H1 (cell line): ENCODE results near the gene MYLK. TPM values are rescaled to one million over a fixed set of nuclear protein-coding genes. Genes with fewer than 3 reads are reported as not detected.
A peak's percentile ranks its signal among the peaks of the same experiment; 100 is the strongest.

ENCODE experiments used
- CTCF ChIA-PET: fragments of 300-600 bp; sonication (Branson Sonifier 250); formaldehyde crosslinking; loops from one replicate; lab custom pipeline; 2021; ENCODE audit not compliant: partially characterized antibody; lab: Charles Lee
- POLR2A ChIA-PET: fragments of 300-600 bp; sonication (Branson Sonifier 250); formaldehyde crosslinking; loops from one replicate; lab custom pipeline; 2021; ENCODE audit warnings: inconsistent platforms; ENCODE audit not compliant: partially characterized antibody; lab: Charles Lee
- DNase-seq, 2 experiments: peaks; one replicate each; pipeline versions ENCODE4 v3.0.0 to v3.0.0-alpha.2; 2010 to 2022; ENCODE audit warnings: low spot score in 2 of 2, low read depth in 1 of 2, mixed read lengths in 1 of 2
- FAIRE-seq: peaks from 2 replicates; lab custom pipeline; 2011; peaks lifted over from hg19 to GRCh38; lab: Jason Lieb, UNC
- H2AFZ ChIP-seq: 2 replicates; pipeline ENCODE4 v1.8.1; 2012; ENCODE audit warnings: low read length, inconsistent platforms
- H2AK5ac ChIP-seq: 2 replicates; pipeline ENCODE4 v1.6.1; 2013; ENCODE audit warnings: low read depth, low read length
- H2BK120ac ChIP-seq: replicated peaks from 2 replicates; pipeline ENCODE3; 2013; ENCODE audit warnings: low read depth, low read length, inconsistent platforms
- H2BK12ac ChIP-seq: 2 replicates; pipeline ENCODE4 v1.6.1; 2013; ENCODE audit warnings: low read depth, low read length
- H2BK15ac ChIP-seq: 2 replicates; pipeline ENCODE4 v1.6.1; 2013; ENCODE audit warnings: low read length
- H2BK20ac ChIP-seq: 2 replicates; pipeline ENCODE4 v1.6.1; 2013; ENCODE audit warnings: low read length
- H2BK5ac ChIP-seq: 2 replicates; pipeline ENCODE4 v1.6.1; 2013; ENCODE audit warnings: low read depth, low read length
- H3K14ac ChIP-seq: 2 replicates; pipeline ENCODE4 v1.6.1; 2013; ENCODE audit warnings: inconsistent platforms; ENCODE audit not compliant: insufficient read length
- H3K18ac ChIP-seq: 2 replicates; pipeline ENCODE4 v1.6.1; 2013; ENCODE audit warnings: low read length; ENCODE audit errors: extremely low read depth
- H3K23ac ChIP-seq: 2 replicates; pipeline ENCODE4 v1.6.1; 2013; ENCODE audit warnings: inconsistent platforms; ENCODE audit not compliant: insufficient read length
- H3K23me2 ChIP-seq: 2 replicates; pipeline ENCODE4 v1.6.1; 2013; ENCODE audit warnings: low read depth, low read length
- H3K27ac ChIP-seq: 2 replicates; pipeline ENCODE4 v1.6.1; 2011; ENCODE audit warnings: low read depth, low read length, inconsistent platforms
- H3K27me3 ChIP-seq, 4 experiments: replicated peaks in 1 of 4; 1 replicate in 1 of 4; 2 replicates in 3 of 4; pipeline versions ENCODE4 v1.6.1 to v1.8.1; 2011 to 2013; ENCODE audit warnings: low read length in 3 of 4, mild to moderate bottlenecking in 3 of 4, inconsistent platforms in 2 of 4, mixed read lengths in 2 of 4, moderate library complexity in 1 of 4; ENCODE audit not compliant: control insufficient read depth in 3 of 4, insufficient read depth in 3 of 4; ENCODE audit errors: extremely low read depth in 1 of 4
- H3K36me3 ChIP-seq, 4 experiments: 2 replicates each; pipeline versions ENCODE4 v1.6.1 to v1.8.1; 2011 to 2013; ENCODE audit warnings: mild to moderate bottlenecking in 4 of 4, low read length in 3 of 4, moderate library complexity in 2 of 4, control low read depth in 1 of 4, inconsistent platforms in 1 of 4; ENCODE audit not compliant: insufficient read depth in 4 of 4, control insufficient read depth in 2 of 4
- H3K4ac ChIP-seq: replicated peaks from 2 replicates; pipeline ENCODE3; 2013; ENCODE audit warnings: low read length, low read depth, mixed read lengths, inconsistent platforms; ENCODE audit not compliant: insufficient read length
- H3K4me1 ChIP-seq, 4 experiments: replicated peaks in 1 of 4; 1 replicate in 1 of 4; 2 replicates in 3 of 4; pipeline versions ENCODE4 v1.6.1 to v1.8.1; 2011 to 2013; ENCODE audit warnings: low read length in 3 of 4, inconsistent platforms in 2 of 4, mixed read lengths in 1 of 4; ENCODE audit not compliant: insufficient read depth in 4 of 4, control insufficient read depth in 3 of 4
- H3K4me2 ChIP-seq, 2 experiments: 2 replicates each; pipeline versions ENCODE4 v1.6.1 to v1.8.1; 2011 to 2013; ENCODE audit warnings: low read depth in 2 of 2, low read length in 2 of 2, control low read depth in 1 of 2, inconsistent platforms in 1 of 2, mild to moderate bottlenecking in 1 of 2; ENCODE audit not compliant: insufficient read depth in 1 of 2
- H3K4me3 ChIP-seq, 4 experiments: fragments of 200-600, 300-600 bp in 1 of 4; sonication (generic), shearing (Covaris generic), sonication (Bioruptor Twin) in 1 of 4; 2 replicates each; pipeline versions ENCODE4 v1.5.1 to v1.8.1; 2011 to 2016; ENCODE audit warnings: low read length in 4 of 4, low read depth in 3 of 4, control low read depth in 2 of 4, inconsistent platforms in 2 of 4, mild to moderate bottlenecking in 2 of 4, mixed read lengths in 1 of 4, moderate library complexity in 1 of 4; ENCODE audit not compliant: insufficient read depth in 2 of 4; ENCODE audit errors: extremely low read depth in 1 of 4
- H3K56ac ChIP-seq: replicated peaks from 2 replicates; pipeline ENCODE3; 2013; ENCODE audit warnings: low read depth, mild to moderate bottlenecking, mixed read lengths, low read length, inconsistent platforms; ENCODE audit not compliant: insufficient read length
- H3K79me1 ChIP-seq: 2 replicates; pipeline ENCODE4 v1.6.1; 2013; ENCODE audit warnings: low read depth, low read length, control low read depth
- H3K79me2 ChIP-seq, 2 experiments: 2 replicates each; pipeline versions ENCODE4 v1.6.1 to v1.8.1; 2012 to 2013; ENCODE audit warnings: low read length in 2 of 2, mild to moderate bottlenecking in 2 of 2, inconsistent platforms in 1 of 2; ENCODE audit not compliant: insufficient read depth in 2 of 2, control insufficient read depth in 1 of 2
- H3K9ac ChIP-seq, 4 experiments: replicated peaks in 1 of 4; 1 replicate in 1 of 4; 2 replicates in 3 of 4; pipeline versions ENCODE4 v1.6.1 to v1.8.1; 2011 to 2013; ENCODE audit warnings: low read depth in 3 of 4, low read length in 3 of 4, control low read depth in 2 of 4, mild to moderate bottlenecking in 2 of 4, moderate library complexity in 2 of 4, inconsistent platforms in 1 of 4; ENCODE audit errors: extremely low read depth in 1 of 4
- H3K9me3 ChIP-seq, 2 experiments: 2 replicates each; pipeline versions ENCODE4 v1.6.1 to v1.8.1; 2012 to 2013; ENCODE audit warnings: mild to moderate bottlenecking in 2 of 2, moderate library complexity in 2 of 2, control low read depth in 1 of 2, inconsistent platforms in 1 of 2, low read depth in 1 of 2, low read length in 1 of 2, mixed read lengths in 1 of 2; ENCODE audit not compliant: insufficient read depth in 2 of 2
- H4K20me1 ChIP-seq, 2 experiments: replicated peaks in 1 of 2; 2 replicates each; pipeline versions ENCODE3 to v1.8.1; 2011 to 2013; ENCODE audit warnings: inconsistent platforms in 2 of 2, low read length in 2 of 2, mild to moderate bottlenecking in 1 of 2; ENCODE audit not compliant: insufficient read depth in 2 of 2, control insufficient read depth in 1 of 2
- H4K5ac ChIP-seq: 2 replicates; pipeline ENCODE4 v1.6.1; 2013; ENCODE audit warnings: low read length, low read depth, mixed read lengths, inconsistent platforms; ENCODE audit not compliant: insufficient read length
- H4K8ac ChIP-seq: 2 replicates; pipeline ENCODE4 v1.8.0; 2013; ENCODE audit warnings: mild to moderate bottlenecking, moderate library complexity, low read length, inconsistent platforms; ENCODE audit not compliant: insufficient read depth; ENCODE audit errors: extremely low read depth
- H4K91ac ChIP-seq: replicated peaks from 2 replicates; pipeline ENCODE3; 2013; ENCODE audit warnings: low read length, mixed read lengths, inconsistent platforms; ENCODE audit not compliant: insufficient read length
- EZH2 ChIP-seq: fragments of 200-600 bp; sonication (generic); IDR thresholded peaks from 2 replicates; pipeline ENCODE4 v1.7.1; 2012; ENCODE audit warnings: low read depth, mild to moderate bottlenecking, moderate library complexity, low read length, inconsistent platforms; ENCODE audit not compliant: severe bottlenecking
- KDM4A ChIP-seq: IDR thresholded peaks from one replicate; pipeline ENCODE4 v1.7.1; 2012; ENCODE audit warnings: low read depth, mild to moderate bottlenecking, moderate library complexity, low read length, inconsistent platforms; ENCODE audit not compliant: severe bottlenecking
- YY1 ChIP-seq: IDR thresholded peaks from 2 replicates; pipeline ENCODE4 v1.6.1; 2011; ENCODE audit warnings: low read depth, mild to moderate bottlenecking, low read length
- polyA plus RNA-seq, 7 experiments: library from polyadenylated mRNA; depleted of rRNA in 3 of 7; stranded (reverse) in 5 of 7; unstranded in 2 of 7; fragments of >200 nt in 5 of 7; fragments of 200-250 nt in 2 of 7; gene quantifications; 1 replicate in 5 of 7; 2 replicates in 1 of 7; 4 replicates in 1 of 7; pipeline versions ENCODE4 v1.2.1 to v1.2.3, GENCODE V29; 2011 to 2013; ENCODE audit warnings: missing spikeins in 2 of 7, mixed read lengths in 2 of 7
- total RNA-seq: library from RNA; stranded (reverse); fragmentation: NEBNext Ultra II Directional; extraction: Animal tissue kit (Norgen Biotek cat#: 25700); gene quantifications from 2 replicates; pipeline ENCODE4 v1.2.1, GENCODE V29; 2021

Gene MYLK
- total and polyA plus RNA-seq, 2 of the 8 experiments (the other 6 are each of a cell fraction or from before 2014, with no cell fraction given) = 11.6 to 21.3 TPM

- TF ChIP-seq KDM4A = no peak
- TF ChIP-seq, all 59 proteins: peak for 0
Observed at GRCh38 chr3:123755085-123755484, 129.0 kb downstream of the MYLK start (continued).

- H2BK20ac ChIP-seq = no peak overlapping the region
- H3K79me2 ChIP-seq = no peaks in the 10 kb centered on the region
- 0 out of 7 replicates have a peak, but pooled peaks cover 0 to 3% (median 0%) of the 10 kb centered on the region in 4 experiments for H3K4me1 ChIP-seq
- H3K4me3 ChIP-seq = no peak overlapping the region
- TF ChIP-seq YY1 (no peak), EZH2 (no peak)
- no peak overlapping the region for H2BK15ac ChIP-seq
- CTCF ChIA-PET = no interaction called here
- H3K27ac ChIP-seq = no peak overlapping the region
- H3K9me3 ChIP-seq = no peaks in the 10 kb centered on the region
- no peak overlapping the region for H4K5ac ChIP-seq
- no peak overlapping the region for H3K4ac ChIP-seq
- no peak overlapping the region for H4K91ac ChIP-seq
- no peak overlapping the region for H2AK5ac ChIP-seq
- H4K8ac ChIP-seq = no peak overlapping the region
- FAIRE-seq (no peak), DNase-seq (peak in 1 of 2 experiments; percentile 7)
- no peaks in the 10 kb centered on the region for H3K36me3 ChIP-seq
- no peak overlapping the region for H2BK120ac ChIP-seq
- no peaks in the 10 kb centered on the region for H3K79me1 ChIP-seq
- no peak overlapping the region for H2AFZ ChIP-seq
- H3K9ac ChIP-seq = no peak overlapping the region
- H3K27me3 ChIP-seq = no peaks in the 10 kb centered on the region
- no peaks in the 10 kb centered on the region for H4K20me1 ChIP-seq
- H2BK5ac ChIP-seq = no peak overlapping the region
- H3K4me2 ChIP-seq = no peak overlapping the region
- no peak overlapping the region for H2BK12ac ChIP-seq
- H3K14ac ChIP-seq = no peak overlapping the region
- H3K23ac ChIP-seq = no peak overlapping the region
- POLR2A ChIA-PET = interaction anchor here (1.2 kb wide), 1 partner anchor 12 kb away, joined by 3 read pairs; no protein-coding TSS in a partner anchor
- no peak overlapping the region for H3K56ac ChIP-seq
- H3K23me2 ChIP-seq = no peaks in the 10 kb centered on the region
- H3K18ac ChIP-seq = no peak overlapping the region
Observed at GRCh38 chr3:123753286-123753685, 130.8 kb downstream of the MYLK start.
